Measurements from ENCODE around the gene MESP2. TPM values are rescaled to one million over a fixed set of nuclear protein-coding genes. Genes with fewer than 3 reads are reported as not detected.

MESP2 gene
- total and polyA plus RNA-seq, 2 donors from 2014 or later = 0.24 to 0.47 TPM

- Histone ChIP-seq H3K36me3 (ENCODE audit: control insufficient read depth in 2 of 3, insufficient read depth in 3 of 3, low read length in 3 of 3) (peaks cover 0 to 23% (median 3%) of the 10 kb centered on the region in 3 donors), H3K27ac (ENCODE audit: low read depth in 2 of 2, low read length in 2 of 2) (no peak overlapping the region), H3K9ac (ENCODE audit: low read length in 3 of 3) (no peak overlapping the region), H3K9me3 (ENCODE audit: control insufficient read depth in 2 of 3, insufficient read depth in 1 of 3, low read length in 3 of 3) (no peaks in the 10 kb centered on the region), H3K4me3 (ENCODE audit: low read length in 3 of 3) (no peak overlapping the region), H3K4me1 (ENCODE audit: control insufficient read depth in 2 of 3, insufficient read depth in 2 of 3, low read depth in 1 of 3, low read length in 3 of 3) (peaks cover 0 to 15% (median 4%) of the 10 kb centered on the region in 3 donors), H3K27me3 (ENCODE audit: control insufficient read depth, insufficient read depth, low read length) (no peaks in the 10 kb centered on the region)
- intact Hi-C loops (cut with DNase I) = no loop called here
- DNase-seq = peak in 1 of 5 donors; percentile 45
- no peak for TF ChIP-seq CTCF (IDR thresholded peaks at IDR 0.05; ENCODE audit: borderline replicate concordance, extremely low read depth, insufficient read depth)
- no peak for FAIRE-seq
Measured at GRCh38 chr15:89799011-89799911, 23.1 kb downstream of the MESP2 start.

- Histone ChIP-seq H3K36me3 (ENCODE audit: control insufficient read depth in 2 of 3, insufficient read depth in 3 of 3, low read length in 3 of 3) (peaks cover 0 to 23% (median 3%) of the 10 kb centered on the region in 3 donors), H3K9me3 (ENCODE audit: control insufficient read depth in 2 of 3, insufficient read depth in 1 of 3, low read length in 3 of 3) (no peaks in the 10 kb centered on the region), H3K27me3 (ENCODE audit: control insufficient read depth, insufficient read depth, low read length) (no peaks in the 10 kb centered on the region), H3K27ac (ENCODE audit: low read depth in 2 of 2, low read length in 2 of 2) (no peak overlapping the region), H3K4me3 (ENCODE audit: low read length in 3 of 3) (no peak overlapping the region), H3K4me1 (ENCODE audit: control insufficient read depth in 2 of 3, insufficient read depth in 2 of 3, low read depth in 1 of 3, low read length in 3 of 3) (peaks cover 0 to 12% (median 0%) of the 10 kb centered on the region in 3 donors), H3K9ac (ENCODE audit: low read length in 3 of 3) (no peak overlapping the region)
- FAIRE-seq (no peak), DNase-seq (peak in 1 of 5 donors; percentile 21)
- intact Hi-C loops (cut with DNase I) = no loop called here
- no peak for TF ChIP-seq CTCF (IDR thresholded peaks at IDR 0.05; ENCODE audit: borderline replicate concordance, extremely low read depth, insufficient read depth)
Measured at GRCh38 chr15:89799918-89800498, 23.9 kb downstream of the MESP2 start.

- peaks cover 0 to 23% (median 3%) of the 10 kb centered on the region in 3 donors for H3K36me3 ChIP-seq (ENCODE audit: control insufficient read depth in 2 of 3, insufficient read depth in 3 of 3, low read length in 3 of 3)
- intact Hi-C loops (cut with DNase I) = no loop called here
- H3K27ac ChIP-seq (ENCODE audit: low read depth in 2 of 2, low read length in 2 of 2) = no peak overlapping the region
- no peak for TF ChIP-seq CTCF (IDR thresholded peaks at IDR 0.05; ENCODE audit: borderline replicate concordance, extremely low read depth, insufficient read depth)
- DNase-seq (peak in 1 of 5 donors; percentile 58), FAIRE-seq (no peak)
- peaks cover 0 to 15% (median 0%) of the 10 kb centered on the region in 3 donors for H3K4me1 ChIP-seq (ENCODE audit: control insufficient read depth in 2 of 3, insufficient read depth in 2 of 3, low read depth in 1 of 3, low read length in 3 of 3)
- no peak overlapping the region for H3K4me3 ChIP-seq (ENCODE audit: low read length in 3 of 3)
- no peak overlapping the region for H3K9ac ChIP-seq (ENCODE audit: low read length in 3 of 3)
- no peaks in the 10 kb centered on the region for H3K9me3 ChIP-seq (ENCODE audit: control insufficient read depth in 2 of 3, insufficient read depth in 1 of 3, low read length in 3 of 3)
- no peaks in the 10 kb centered on the region for H3K27me3 ChIP-seq (ENCODE audit: control insufficient read depth, insufficient read depth, low read length)
Measured at GRCh38 chr15:89801471-89802195, 25.5 kb downstream of the MESP2 start.
